ENCODE results near the gene PLB1.

DNA sequence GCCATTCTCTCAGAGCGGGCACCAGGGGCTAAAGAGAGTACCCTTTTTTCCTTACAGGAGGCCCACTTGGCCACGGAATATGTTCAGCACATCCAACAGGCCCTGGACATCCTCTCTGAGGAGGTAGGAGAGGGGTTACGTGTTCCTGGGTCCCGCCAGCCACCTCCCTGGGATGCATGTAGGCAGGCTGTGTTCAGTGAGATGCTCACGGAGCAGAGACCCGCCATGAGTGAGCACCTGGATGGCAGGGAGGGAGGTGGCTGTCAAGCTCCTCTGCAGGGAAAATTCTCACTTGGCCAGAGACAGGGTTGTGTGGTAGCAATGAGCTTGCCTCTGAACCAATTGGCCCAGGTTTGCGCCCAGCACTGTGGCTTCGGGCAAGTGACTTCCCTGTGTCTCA is 132.6 kb downstream of the PLB1 start:
- TF ChIP-seq, protein P1, sequence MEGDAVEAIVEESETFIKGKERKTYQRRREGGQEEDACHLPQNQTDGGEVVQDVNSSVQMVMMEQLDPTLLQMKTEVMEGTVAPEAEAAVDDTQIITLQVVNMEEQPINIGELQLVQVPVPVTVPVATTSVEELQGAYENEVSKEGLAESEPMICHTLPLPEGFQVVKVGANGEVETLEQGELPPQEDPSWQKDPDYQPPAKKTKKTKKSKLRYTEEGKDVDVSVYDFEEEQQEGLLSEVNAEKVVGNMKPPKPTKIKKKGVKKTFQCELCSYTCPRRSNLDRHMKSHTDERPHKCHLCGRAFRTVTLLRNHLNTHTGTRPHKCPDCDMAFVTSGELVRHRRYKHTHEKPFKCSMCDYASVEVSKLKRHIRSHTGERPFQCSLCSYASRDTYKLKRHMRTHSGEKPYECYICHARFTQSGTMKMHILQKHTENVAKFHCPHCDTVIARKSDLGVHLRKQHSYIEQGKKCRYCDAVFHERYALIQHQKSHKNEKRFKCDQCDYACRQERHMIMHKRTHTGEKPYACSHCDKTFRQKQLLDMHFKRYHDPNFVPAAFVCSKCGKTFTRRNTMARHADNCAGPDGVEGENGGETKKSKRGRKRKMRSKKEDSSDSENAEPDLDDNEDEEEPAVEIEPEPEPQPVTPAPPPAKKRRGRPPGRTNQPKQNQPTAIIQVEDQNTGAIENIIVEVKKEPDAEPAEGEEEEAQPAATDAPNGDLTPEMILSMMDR (IDR thresholded peaks at IDR 0.05) = no peak
- TF ChIP-seq POLR2A (IDR thresholded peaks at IDR 0.05) = no peak
